Activated naive CD4-positive, alpha-beta T cell (primary cell): ENCODE measurements around the gene GPR45.

ENCODE experiments used
- DNase-seq, 4 experiments: peaks; one replicate each; lab custom pipeline; 2025; lab: John Stamatoyannopoulos, UW

Gene GPR45

DNA sequence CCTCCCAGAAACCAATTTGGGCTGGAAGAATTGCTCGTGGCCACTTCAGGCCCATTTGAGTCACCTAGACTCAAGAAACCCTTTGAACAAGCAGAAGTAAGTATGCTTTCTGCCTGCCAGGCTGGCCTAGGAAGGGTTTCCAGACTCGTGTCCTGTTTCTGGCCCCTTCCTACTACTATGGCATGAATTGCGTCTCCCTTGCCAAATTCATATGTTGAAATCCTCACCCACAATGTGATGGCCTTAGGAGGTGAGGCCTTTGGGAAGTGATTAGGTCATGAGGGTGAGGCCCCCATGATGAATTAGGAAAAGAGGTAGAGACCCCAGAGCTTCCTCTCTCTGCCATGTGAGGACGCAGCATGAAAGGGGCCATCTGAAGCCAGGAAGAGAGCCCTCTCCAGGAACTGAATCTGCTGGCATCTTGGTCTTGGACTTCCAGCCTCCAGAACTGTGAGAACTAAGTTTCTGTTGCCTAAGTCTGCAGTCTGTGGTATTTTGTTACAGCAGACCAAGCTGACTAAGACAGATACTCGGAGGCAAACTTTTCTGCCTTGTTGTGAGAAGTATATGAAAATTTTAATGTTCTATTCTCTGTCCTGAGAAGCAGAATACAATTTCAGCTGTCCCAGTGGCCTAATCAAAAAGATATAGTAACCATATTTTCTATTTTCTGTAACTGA, 13.1 kb downstream of the GPR45 start:
- no peak for DNase-seq

DNA sequence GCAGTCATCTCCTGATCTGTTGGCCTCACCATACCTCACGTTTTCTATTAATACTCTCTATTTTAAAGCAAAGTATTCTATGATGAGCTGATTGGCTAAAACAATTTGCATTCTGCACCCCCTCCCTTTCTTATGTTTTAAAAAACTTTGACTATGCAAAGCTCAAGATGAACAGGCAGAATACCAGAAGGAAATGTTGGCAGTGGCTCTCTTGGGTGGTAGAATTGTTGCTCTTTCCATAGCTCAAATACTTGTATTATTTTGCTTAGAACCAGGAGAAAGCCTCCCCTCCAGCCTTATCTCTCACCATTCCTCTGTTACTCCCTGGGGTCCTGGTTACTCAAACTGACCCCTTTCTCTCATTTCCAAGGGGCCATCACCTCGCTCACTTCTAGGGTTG, 14.4 kb downstream of the GPR45 start:
- DNase-seq: no peak

DNA sequence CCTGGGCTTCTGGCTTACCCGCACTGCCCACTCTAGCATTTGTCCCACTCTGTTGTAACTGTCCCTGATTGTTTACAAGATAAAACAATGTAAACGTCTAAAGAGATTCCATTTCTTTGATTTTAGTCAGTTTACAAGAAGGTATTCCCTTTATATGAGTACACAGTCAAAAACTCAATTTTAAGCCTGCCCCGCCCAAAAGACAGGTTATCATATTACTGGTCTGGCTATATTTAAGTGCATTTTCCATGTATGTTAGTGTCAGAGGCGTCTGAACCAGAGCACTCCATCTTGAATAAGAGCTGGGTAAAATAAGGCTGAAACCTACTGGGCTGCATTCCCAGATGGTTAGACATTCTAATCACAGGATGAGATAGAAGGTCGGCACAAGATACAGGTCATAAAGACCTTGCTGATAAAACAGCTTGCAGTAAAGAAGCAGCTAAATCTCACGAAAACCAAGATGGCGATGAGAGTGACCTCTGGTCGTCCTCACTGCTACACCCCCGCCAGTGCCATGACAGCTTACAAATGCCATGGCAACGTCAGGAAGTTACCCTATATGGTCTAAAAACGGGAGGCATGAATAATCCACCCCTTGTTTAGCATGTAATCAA, 15.0 kb downstream of the GPR45 start:
- no peak for DNase-seq

DNA sequence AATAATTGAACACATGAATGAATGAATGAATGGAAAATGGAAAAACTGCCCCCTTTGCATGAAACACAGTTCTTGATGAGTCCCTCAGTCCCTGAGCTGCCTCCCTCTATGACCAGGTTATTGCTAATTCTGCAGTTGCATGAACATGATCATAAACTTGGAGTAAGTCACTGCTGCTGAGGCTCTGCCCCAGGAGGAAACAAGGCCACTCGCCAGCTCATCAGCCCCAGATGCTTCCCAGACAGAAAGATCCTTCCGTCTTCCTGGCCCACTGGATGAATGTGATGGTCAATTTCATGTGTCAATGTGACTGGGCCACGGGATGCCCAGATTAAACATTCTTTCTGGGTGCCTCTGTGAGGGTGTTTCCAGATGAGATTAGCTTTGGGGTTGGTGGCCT, 16.4 kb downstream of the GPR45 start:
- no peak for DNase-seq

DNA sequence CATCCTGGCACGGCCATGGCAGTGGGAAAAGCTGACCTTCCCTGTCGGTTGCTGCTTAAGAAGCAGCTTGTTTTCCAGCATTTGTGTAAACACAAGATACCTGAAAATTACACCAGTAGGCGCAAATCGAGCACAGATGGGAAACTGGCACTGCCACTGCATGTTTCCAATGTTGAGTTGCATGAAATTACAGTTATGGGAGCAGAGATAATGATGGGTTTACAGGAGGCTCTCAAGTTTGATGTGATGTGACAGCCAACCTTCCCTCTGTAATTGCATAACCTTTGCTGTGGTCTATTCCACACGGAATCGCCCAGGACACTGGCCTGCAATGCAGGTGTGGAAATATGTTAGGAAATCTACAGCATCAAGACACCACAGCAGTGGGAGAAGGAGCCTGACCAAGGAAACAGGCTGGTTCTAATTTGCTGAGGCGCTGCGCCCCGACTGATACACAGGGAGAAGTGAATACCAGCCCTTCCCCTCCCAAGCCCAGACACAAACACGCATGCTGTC, 17.4 kb downstream of the GPR45 start:
- DNase-seq: no peak

DNA sequence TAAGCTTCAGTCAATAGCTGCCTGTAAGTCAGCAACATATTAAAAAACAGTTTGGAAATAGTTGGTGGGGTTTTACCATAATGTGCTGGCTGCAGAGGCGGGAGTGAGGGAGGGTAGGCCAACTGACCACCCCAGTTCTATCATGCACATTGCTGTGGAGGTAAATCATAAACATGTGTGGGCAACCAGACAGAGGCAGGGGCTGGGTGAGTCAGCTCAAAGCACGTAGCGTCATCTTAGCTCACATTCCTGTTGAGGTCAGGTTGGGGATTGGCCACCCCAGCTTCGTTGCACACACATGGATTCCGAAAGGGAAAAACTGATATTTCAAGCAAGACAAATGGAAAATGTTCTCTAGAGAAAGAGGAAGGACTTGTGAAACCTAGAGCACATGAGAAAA, 19.5 kb downstream of the GPR45 start:
- no peak for DNase-seq

DNA sequence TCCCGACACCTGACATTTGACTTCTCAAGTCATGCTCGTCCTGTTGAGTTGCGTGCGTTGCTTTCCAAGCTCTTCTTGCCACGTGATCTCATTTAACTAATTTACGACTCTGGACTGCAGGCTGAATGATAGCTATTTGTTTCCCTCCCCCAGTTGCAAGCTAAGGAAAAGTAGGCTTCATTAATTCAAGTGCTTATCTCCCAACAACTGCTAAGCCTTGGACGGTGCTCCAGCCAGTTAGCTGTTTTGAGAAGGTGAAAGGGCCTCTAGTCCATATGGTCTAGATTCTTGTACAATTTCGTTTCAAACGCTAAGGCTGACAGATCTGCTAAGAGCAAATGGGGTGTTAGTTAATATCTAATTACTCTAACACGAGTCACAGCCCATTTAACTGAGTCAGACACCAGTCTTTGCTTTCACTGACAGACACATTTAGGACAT, 21.1 kb downstream of the GPR45 start:
- no peak for DNase-seq

DNA sequence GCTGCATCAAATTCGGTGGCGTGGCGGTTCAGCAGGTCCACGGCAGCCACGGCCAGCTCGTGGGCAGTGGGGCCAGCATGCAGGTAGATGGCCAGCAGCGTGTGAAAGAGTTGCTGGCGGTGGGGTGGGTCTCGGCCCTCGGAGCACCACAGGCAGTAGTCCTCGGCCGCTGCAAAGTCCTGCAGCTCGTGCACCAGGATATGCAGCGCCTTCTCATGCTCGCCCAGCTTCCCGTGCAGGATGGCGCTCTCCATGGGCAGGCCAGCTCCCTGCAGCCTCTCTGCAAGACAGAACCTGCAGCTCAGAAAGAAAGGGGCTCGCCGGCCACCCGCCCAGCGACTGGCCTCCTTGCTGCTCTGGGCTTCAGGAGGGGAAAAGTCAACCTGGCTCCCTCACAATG, 27.9 kb downstream of the GPR45 start:
- no peak for DNase-seq

DNA sequence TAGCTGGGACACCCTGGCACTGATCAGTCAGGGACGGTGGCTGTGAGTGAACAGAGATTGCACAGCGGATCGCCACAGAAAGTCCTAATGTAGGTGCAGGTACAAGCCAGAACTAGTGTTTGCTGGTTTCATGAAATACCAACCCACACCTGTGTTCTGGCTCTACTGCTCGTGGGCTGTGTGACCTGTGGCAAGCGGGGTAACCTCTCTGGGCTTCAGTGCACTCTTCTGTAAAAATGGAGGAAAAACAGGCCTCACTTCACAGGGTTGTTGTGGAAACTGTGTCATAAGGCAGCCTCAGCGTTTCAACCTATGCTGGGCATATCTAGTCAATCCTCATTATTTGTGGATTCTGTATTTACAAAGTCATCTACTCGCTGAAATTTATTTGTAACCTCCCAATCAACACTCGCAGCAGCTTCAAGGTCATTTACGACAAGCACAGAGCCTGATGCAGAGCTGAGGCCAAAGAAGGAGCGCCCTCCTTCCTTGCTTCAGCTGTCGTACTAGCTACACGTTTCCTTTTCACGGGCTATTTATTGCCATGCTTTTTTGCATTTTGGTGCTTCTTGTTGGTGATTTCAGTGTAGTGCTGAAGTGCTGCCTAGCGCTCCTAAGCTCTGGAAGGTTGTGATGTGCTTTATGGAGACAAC, 30.0 kb downstream of the GPR45 start:
- DNase-seq: no peak

DNA sequence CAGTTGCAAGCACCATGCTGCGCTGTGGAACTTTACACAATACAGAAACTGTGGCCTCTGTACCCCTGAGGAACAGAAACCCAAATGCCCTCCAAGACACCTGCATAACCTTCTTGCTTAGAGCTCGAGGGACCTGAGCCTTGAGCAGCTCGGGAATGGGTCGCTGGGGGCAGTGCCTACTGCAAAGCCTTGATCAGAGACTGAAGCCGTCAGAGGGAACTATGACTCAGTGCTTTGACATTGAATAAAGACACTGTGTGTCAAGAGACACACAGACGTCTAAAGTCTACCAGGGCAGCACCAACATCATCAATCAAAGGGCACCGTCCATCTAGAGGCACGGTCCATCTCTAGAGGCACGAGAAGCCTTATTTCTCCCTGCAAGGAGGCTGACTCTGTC, 30.6 kb downstream of the GPR45 start:
- no peak for DNase-seq

DNA sequence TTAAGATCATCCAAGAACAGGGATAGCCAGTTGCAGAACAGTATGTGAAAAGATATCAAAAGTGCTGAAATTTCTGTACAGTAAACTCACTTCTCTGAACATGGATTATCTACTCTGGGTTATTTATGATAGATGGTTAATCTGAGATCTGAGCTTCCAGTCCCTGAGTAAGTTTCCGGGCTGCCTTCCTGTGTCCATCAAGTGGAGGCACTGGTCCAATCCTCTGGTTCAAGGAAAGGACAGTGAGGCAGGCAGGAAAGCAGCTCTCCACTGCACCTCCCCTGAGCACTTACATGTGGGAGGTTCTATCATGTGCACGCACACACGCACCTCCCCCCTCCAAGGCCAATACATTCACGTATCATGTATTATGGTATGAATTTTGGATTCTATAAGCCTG, 32.5 kb downstream of the GPR45 start:
- DNase-seq: no peak

DNA sequence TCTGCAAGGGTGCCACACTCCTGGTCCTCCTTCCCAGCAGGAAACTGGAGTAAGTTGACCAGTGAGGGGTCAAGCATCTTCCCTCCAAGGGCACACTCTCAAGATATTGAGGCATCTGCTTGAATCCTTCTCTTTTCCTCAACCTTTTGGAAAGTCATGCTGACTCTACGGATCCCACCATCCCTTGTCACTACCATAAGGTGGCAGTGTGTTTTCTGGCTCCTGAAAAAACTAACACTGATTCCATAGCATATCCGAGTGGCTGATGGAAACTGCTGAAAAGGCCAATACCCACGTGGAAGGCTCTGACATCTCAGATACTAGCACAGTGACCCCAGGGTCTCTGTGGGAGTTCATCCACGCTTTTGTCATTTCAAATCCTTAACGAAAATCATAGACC, 37.1 kb downstream of the GPR45 start:
- DNase-seq: no peak

DNA sequence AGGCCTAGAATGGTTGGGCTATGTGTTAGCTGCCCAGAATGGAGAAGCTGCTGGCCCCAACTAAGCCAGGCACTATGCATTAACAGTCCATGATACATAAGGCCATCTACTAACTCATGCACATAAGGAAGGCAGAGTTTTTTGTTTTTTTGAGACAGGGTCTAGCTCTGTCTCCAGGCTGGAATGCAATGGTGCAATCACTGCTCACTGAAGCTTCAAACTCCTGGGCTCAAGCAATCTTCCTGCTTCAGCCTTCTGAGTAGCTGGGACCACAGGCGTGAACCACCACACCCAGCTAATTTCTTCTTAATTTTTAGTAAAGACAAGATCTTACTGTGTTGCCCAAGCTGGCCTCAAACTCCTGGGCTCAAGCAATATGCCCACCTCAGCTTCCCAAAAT, 37.6 kb downstream of the GPR45 start:
- DNase-seq: no peak

DNA sequence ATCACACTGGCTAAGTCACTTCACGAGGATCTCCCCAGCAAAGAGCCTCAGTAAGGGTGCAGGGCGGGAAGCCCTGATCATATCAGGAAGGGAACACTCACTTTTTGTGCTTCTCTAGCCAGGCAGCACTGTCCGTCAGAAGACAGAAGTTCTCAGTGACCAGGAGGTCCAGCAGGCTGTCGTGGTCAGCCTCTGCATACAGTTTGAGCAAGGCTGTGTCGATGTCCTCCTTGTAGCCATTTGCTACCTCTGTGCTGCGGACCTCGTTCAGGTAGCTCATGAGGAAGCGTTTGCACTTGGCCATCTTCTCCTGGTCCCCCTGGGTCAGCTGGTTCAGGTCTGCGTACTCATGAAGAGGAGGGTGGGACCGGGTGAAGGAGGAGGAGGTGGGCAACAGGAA, 38.7 kb downstream of the GPR45 start:
- no peak for DNase-seq

DNA sequence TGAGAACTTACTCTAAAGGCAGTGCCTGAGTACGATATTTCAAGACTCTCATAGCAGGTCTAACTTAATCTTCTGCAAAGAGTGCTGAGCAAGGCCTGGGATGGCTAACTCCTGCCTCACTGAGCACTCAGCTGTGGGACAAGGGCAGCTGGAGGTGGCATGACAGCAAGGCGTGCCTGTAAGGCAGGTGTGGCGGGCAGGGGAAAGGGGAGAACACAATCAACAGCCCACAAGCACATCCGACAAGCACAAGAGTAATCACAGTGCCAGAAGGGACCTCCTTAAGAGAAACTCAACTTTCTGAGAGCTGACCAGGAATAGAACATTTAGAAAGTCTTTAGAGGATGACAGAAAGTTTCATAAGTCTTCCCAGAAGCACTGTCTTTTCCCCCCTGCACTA, 42.0 kb downstream of the GPR45 start:
- no peak for DNase-seq

DNA sequence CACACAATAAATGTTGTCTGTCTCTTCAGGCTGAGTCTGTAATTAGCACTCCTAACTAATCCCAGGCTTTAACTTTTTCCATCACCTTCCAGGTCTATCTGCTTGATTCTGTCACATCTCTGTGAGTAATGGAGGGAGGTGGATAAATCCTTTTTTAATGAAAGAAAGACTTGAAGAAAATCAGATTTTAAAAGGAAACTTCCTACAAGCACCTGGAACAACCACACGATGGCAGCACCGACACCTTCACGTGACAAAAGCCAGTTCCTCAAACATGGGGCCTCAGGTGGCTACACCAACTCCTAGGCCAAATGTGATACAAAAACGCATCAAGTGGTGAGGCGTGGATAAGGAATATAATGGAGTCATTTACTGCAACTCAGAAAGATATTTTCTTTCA, 46.1 kb downstream of the GPR45 start:
- DNase-seq: peak in 1 of 4 experiments; percentile 8

DNA sequence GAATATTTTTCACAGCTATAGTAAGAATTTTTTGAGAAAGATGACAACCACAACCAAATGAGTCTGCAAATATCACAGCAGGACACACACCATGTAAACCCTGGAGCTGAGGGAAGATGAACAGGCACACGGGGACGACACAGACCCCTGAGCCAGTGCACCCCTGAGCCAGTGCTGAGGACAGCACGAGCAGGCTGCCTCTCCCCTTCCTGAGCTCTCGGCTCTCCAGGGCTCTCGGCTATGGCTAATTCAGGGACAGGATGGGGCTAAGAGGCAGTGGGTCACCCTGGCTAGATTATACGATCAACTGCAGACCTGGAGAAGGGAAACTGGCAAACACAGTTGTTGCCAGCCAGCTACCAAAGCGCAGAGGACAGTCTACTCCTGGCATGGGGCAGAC, 46.6 kb downstream of the GPR45 start:
- DNase-seq: no peak

DNA sequence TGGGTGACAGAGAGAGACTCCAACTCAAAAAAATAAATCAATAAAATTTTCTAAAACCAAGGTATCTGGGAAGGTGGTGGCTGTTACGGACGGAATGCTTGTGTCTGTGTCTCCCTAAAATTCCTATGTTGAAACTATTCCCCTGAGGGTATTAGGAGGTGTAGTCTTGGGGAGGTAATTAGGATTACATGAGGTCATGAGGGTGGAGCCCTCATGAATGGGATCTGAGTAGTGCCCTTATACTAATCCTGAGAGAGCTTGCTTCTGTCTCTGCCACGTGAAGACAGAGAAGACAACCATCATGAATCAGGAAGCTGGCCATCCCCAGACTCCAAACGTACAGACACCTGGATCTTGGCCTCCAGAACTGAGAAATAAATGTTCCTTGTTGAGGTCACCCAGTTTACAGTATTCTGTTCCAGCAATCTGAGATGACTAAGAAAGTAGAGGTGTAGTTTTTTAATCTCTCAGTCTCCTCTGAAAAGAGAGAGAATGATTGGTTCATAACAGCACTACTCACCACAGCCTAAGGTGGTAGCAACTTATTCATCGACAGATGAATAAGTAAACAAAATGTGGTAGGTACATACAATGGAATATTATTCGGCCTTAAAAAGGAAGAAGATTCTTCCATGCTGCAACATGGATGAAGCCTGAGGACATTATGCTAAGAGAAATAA, 49.6 kb downstream of the GPR45 start:
- no peak for DNase-seq

DNA sequence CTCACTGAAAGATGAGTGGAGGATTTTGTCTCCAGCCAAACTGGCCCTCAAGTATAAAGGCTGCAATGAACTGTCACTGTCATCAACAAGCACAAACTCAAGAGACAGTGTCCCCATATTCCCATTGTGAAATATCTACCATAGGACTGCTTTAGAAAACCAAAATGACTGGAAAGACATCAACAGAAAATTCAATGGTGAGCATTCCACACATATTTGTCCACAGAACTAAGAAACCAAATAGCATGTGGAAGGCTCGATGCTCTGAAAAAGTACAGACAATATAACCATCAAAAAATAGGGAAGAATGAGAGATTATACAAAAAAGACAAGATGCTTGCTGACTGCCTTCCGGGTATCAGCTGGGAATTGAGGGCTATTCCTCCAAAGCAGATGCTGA, 50.4 kb downstream of the GPR45 start:
- DNase-seq: no peak
